ENCODE data around the gene HIVEP3.
A peak's percentile ranks its signal among the peaks of the same experiment; 100 is the strongest.

HIVEP3 gene

DNA sequence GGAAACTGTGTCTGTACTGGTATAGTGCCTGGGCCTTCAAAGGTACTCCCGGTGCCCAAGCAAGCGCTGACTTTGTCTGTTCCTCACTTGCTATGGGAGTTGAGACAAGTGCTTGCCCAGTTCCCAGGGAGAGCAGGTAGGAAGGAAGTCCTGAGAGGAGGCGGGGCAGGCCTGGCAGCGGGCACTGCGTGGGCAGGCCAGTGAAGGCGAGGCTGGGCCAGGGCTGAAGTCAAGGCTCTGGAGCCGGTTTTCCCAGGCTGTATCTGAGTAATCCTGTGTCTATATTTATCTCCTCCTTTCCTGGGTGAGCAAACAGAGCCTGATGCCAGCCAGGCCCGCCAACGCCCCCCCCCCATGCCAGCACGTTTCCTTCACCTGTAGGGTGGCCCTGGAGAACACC is 418.3 kb downstream of the HIVEP3 start:
- Histone ChIP-seq H3K4me1 (ENCODE audit: control insufficient read depth, low read depth, low read length) (peaks cover 10% of the 10 kb centered on the region), H4K8ac (ENCODE audit: low read depth, low read length) (no peak overlapping the region), H2BK120ac (ENCODE audit: low read depth, low read length) (peak overlapping the region; percentile 23), H2AK5ac (ENCODE audit: low read length) (peak overlapping the region; percentile 91), H3K4ac (ENCODE audit: low read depth, low read length) (peak overlapping the region; percentile 76), H3K18ac (ENCODE audit: low read length) (peak overlapping the region; percentile 62), H3K56ac (ENCODE audit: low read length) (peak overlapping the region; percentile 57), H3K27ac (ENCODE audit: low read depth, low read length) (peak overlapping the region; percentile 41), H3K27me3 (ENCODE audit: insufficient read depth, low read length, poor library complexity) (no peaks in the 10 kb centered on the region), H3K4me3 (ENCODE audit: low read length) (no peak overlapping the region), H4K5ac (ENCODE audit: low read length) (no peak overlapping the region), H3K36me3 (ENCODE audit: control insufficient read depth, insufficient read depth, low read length) (no peaks in the 10 kb centered on the region), H3K79me2 (ENCODE audit: control insufficient read depth, insufficient read depth, low read length) (no peaks in the 10 kb centered on the region), H2BK15ac (replicated peaks; ENCODE audit: low read depth) (no peak overlapping the region), H2BK5ac (ENCODE audit: low read length) (peak overlapping the region; percentile 90), H3K79me1 (ENCODE audit: low read length) (no peaks in the 10 kb centered on the region), H3K9ac (ENCODE audit: low read length) (no peak overlapping the region), H3K4me2 (ENCODE audit: low read length) (no peak overlapping the region), H3K23ac (ENCODE audit: low read length) (no peak overlapping the region)
- no CpG with 5 or more reads among the region's 10 CpGs for WGBS (ENCODE audit: extremely low coverage, insufficient coverage, low lambda C conversion rate)
- no peak for DNase-seq

DNA sequence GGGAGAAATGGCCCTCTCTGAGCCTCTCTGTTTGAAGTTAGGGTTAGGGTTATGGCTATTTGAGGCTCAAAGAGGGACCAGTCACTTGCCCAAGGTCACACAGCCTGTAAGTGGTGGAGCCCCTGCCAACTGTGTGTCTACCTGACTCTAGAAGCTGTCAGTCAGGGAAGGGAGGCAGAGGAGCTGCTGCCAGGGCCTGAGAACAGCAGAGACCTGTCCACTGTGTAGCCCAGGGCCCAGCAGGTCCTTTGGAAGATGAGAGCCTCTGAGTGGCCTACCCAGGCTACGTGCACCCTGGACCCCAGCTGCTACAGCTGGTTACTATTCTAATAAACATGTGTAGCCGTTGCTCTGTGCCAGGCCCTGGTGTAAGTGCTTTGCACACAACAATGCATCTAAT is 419.1 kb downstream of the HIVEP3 start:
- Histone ChIP-seq H2BK120ac (ENCODE audit: low read depth, low read length) (no peak overlapping the region), H3K27me3 (ENCODE audit: insufficient read depth, low read length, poor library complexity) (no peaks in the 10 kb centered on the region), H2BK15ac (replicated peaks; ENCODE audit: low read depth) (no peak overlapping the region), H3K23ac (ENCODE audit: low read length) (no peak overlapping the region), H3K36me3 (ENCODE audit: control insufficient read depth, insufficient read depth, low read length) (no peaks in the 10 kb centered on the region), H3K56ac (ENCODE audit: low read length) (no peak overlapping the region), H3K4me2 (ENCODE audit: low read length) (no peak overlapping the region), H3K9ac (ENCODE audit: low read length) (no peak overlapping the region), H3K4me3 (ENCODE audit: low read length) (no peak overlapping the region), H3K79me2 (ENCODE audit: control insufficient read depth, insufficient read depth, low read length) (no peaks in the 10 kb centered on the region), H3K18ac (ENCODE audit: low read length) (no peak overlapping the region), H4K5ac (ENCODE audit: low read length) (no peak overlapping the region), H3K4ac (ENCODE audit: low read depth, low read length) (no peak overlapping the region), H3K79me1 (ENCODE audit: low read length) (no peaks in the 10 kb centered on the region), H3K27ac (ENCODE audit: low read depth, low read length) (no peak overlapping the region), H2BK5ac (ENCODE audit: low read length) (no peak overlapping the region), H4K8ac (ENCODE audit: low read depth, low read length) (no peak overlapping the region), H3K4me1 (ENCODE audit: control insufficient read depth, low read depth, low read length) (peaks cover 13% of the 10 kb centered on the region), H2AK5ac (ENCODE audit: low read length) (no peak overlapping the region)
- no CpG with 5 or more reads among the region's 2 CpGs for WGBS (ENCODE audit: extremely low coverage, insufficient coverage, low lambda C conversion rate)
- DNase-seq = no peak

DNA sequence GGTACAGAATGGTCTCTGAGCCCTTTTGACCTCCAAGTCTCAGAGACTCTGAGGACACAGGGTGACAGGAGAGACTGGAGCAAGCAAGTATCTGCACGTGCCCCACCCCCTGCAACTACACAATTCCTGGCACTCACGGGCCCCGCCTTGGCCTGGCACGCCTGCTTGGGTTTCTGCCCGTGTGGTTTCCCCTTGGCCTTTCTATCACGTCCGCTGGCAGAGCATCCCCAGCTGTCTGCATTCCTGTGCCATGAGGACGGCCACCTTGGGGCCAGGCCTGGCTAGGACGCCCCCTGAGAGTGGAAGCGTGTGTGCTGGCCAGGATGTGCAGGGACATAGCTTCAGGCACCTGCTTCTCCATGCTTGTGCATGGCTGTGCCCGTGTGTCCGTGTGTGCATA is 419.9 kb downstream of the HIVEP3 start:
- H3K18ac ChIP-seq (ENCODE audit: low read length) = no peak overlapping the region
- H3K4ac ChIP-seq (ENCODE audit: low read depth, low read length) = no peak overlapping the region
- no peaks in the 10 kb centered on the region for H3K27me3 ChIP-seq (ENCODE audit: insufficient read depth, low read length, poor library complexity)
- no peaks in the 10 kb centered on the region for H3K79me2 ChIP-seq (ENCODE audit: control insufficient read depth, insufficient read depth, low read length)
- no peak overlapping the region for H3K4me2 ChIP-seq (ENCODE audit: low read length)
- no peak overlapping the region for H2BK5ac ChIP-seq (ENCODE audit: low read length)
- H3K36me3 ChIP-seq (ENCODE audit: control insufficient read depth, insufficient read depth, low read length) = no peaks in the 10 kb centered on the region
- no peak overlapping the region for H3K4me3 ChIP-seq (ENCODE audit: low read length)
- no peak overlapping the region for H4K8ac ChIP-seq (ENCODE audit: low read depth, low read length)
- no peak for DNase-seq
- no peak overlapping the region for H2AK5ac ChIP-seq (ENCODE audit: low read length)
- peak overlapping the region; percentile 35 for H3K56ac ChIP-seq (ENCODE audit: low read length)
- H3K23ac ChIP-seq (ENCODE audit: low read length) = no peak overlapping the region
- H3K27ac ChIP-seq (ENCODE audit: low read depth, low read length) = no peak overlapping the region
- H2BK15ac ChIP-seq (replicated peaks; ENCODE audit: low read depth) = no peak overlapping the region
- H2BK120ac ChIP-seq (ENCODE audit: low read depth, low read length) = no peak overlapping the region
- no CpG with 5 or more reads among the region's 12 CpGs for WGBS (ENCODE audit: extremely low coverage, insufficient coverage, low lambda C conversion rate)
- no peak overlapping the region for H4K5ac ChIP-seq (ENCODE audit: low read length)
- H3K9ac ChIP-seq (ENCODE audit: low read length) = no peak overlapping the region
- no peaks in the 10 kb centered on the region for H3K79me1 ChIP-seq (ENCODE audit: low read length)
- peaks cover 13% of the 10 kb centered on the region for H3K4me1 ChIP-seq (ENCODE audit: control insufficient read depth, low read depth, low read length)

DNA sequence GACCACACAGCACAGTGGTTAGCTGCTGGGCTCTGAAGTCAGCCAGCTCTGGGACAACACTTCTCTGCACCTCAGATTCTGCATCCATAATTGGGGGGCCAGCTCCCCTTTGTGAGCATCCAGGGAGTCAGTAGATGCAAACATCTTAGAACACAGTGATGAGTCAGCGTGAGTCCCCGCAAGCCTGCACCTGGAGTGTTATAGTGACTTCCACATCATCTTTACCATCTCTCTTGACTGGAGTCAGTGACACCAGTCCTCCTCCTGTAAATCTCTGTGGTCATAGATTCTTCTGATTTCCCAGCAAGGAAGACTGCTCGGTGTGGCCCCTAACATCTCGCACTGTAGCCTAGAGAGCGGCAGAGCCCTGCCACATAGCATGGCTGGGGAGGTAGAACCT is 420.3 kb downstream of the HIVEP3 start:
- Histone ChIP-seq H3K23ac (ENCODE audit: low read length) (no peak overlapping the region), H2BK120ac (ENCODE audit: low read depth, low read length) (no peak overlapping the region), H3K27me3 (ENCODE audit: insufficient read depth, low read length, poor library complexity) (no peaks in the 10 kb centered on the region), H4K5ac (ENCODE audit: low read length) (no peak overlapping the region), H3K4ac (ENCODE audit: low read depth, low read length) (no peak overlapping the region), H3K9ac (ENCODE audit: low read length) (no peak overlapping the region), H3K4me3 (ENCODE audit: low read length) (no peak overlapping the region), H2BK15ac (replicated peaks; ENCODE audit: low read depth) (no peak overlapping the region), H3K56ac (ENCODE audit: low read length) (no peak overlapping the region), H3K4me2 (ENCODE audit: low read length) (no peak overlapping the region), H3K27ac (ENCODE audit: low read depth, low read length) (no peak overlapping the region), H2AK5ac (ENCODE audit: low read length) (no peak overlapping the region), H3K79me2 (ENCODE audit: control insufficient read depth, insufficient read depth, low read length) (no peaks in the 10 kb centered on the region), H4K8ac (ENCODE audit: low read depth, low read length) (no peak overlapping the region), H3K79me1 (ENCODE audit: low read length) (no peaks in the 10 kb centered on the region), H3K4me1 (ENCODE audit: control insufficient read depth, low read depth, low read length) (peaks cover 13% of the 10 kb centered on the region), H2BK5ac (ENCODE audit: low read length) (peak overlapping the region; percentile 20), H3K18ac (ENCODE audit: low read length) (no peak overlapping the region), H3K36me3 (ENCODE audit: control insufficient read depth, insufficient read depth, low read length) (no peaks in the 10 kb centered on the region)
- no CpG with 5 or more reads among the region's 5 CpGs for WGBS (ENCODE audit: extremely low coverage, insufficient coverage, low lambda C conversion rate)
- no peak for DNase-seq

DNA sequence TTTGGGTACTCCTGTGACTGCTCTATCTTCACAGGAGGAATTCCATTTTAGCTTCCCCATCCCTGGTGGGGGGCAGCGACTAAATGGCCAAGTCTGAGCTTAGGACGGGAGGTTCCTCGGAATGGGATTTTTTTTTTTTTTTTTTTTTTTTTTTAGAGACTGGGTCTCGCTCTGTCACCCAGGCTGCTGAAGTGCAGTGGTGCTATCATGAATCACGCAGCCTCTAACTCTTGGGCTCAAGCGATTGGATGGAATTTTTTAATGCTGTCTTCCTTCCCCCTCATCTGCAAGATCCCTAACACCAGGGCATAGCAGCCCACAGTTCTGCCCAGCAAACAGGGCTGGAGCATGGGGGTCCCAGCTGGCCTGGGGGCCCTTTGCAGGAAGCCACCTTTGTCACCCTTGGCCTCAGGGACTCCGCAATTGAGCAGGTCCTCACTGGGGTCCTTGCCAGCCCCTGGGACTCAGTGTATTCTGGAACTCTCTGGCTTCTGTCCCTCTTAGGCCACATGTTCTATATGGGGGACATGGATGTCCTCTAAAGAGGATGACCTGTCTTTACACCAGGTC is 421.2 kb downstream of the HIVEP3 start:
- no CpG with 5 or more reads among the region's 7 CpGs for WGBS (ENCODE audit: extremely low coverage, insufficient coverage, low lambda C conversion rate)
- Histone ChIP-seq H3K23ac (ENCODE audit: low read length) (no peak overlapping the region), H3K4me1 (ENCODE audit: control insufficient read depth, low read depth, low read length) (peaks cover 13% of the 10 kb centered on the region), H3K9ac (ENCODE audit: low read length) (no peak overlapping the region), H2BK120ac (ENCODE audit: low read depth, low read length) (no peak overlapping the region), H3K18ac (ENCODE audit: low read length) (no peak overlapping the region), H4K8ac (ENCODE audit: low read depth, low read length) (no peak overlapping the region), H3K27me3 (ENCODE audit: insufficient read depth, low read length, poor library complexity) (no peaks in the 10 kb centered on the region), H3K4ac (ENCODE audit: low read depth, low read length) (no peak overlapping the region), H3K79me2 (ENCODE audit: control insufficient read depth, insufficient read depth, low read length) (no peaks in the 10 kb centered on the region), H2AK5ac (ENCODE audit: low read length) (no peak overlapping the region), H3K27ac (ENCODE audit: low read depth, low read length) (no peak overlapping the region), H2BK15ac (replicated peaks; ENCODE audit: low read depth) (no peak overlapping the region), H3K4me3 (ENCODE audit: low read length) (no peak overlapping the region), H3K4me2 (ENCODE audit: low read length) (no peak overlapping the region), H2BK5ac (ENCODE audit: low read length) (peak overlapping the region; percentile 33), H3K79me1 (ENCODE audit: low read length) (no peaks in the 10 kb centered on the region), H3K36me3 (ENCODE audit: control insufficient read depth, insufficient read depth, low read length) (no peaks in the 10 kb centered on the region), H3K56ac (ENCODE audit: low read length) (peak overlapping the region; percentile 87), H4K5ac (ENCODE audit: low read length) (no peak overlapping the region)
- DNase-seq = no peak

DNA sequence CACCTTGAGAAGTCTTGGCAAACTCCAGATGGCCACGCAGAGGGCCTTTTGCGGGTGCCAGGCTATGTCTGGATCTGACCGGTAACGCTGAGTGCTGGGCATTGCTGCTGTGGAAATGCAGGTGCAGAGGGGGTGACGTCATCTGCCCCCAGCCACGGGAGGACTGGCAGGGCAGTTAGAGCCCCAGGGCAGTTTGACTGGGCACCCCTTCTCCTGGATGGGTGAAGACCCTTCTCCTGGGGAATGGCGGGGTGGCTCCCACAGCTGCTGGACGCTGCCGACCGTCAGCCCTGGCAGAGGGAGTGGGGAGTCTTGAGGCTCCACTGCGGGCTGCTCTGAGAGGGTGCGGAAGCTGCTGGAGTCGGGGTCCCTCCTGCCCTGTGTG is 421.7 kb downstream of the HIVEP3 start:
- Histone ChIP-seq H2BK5ac (ENCODE audit: low read length) (no peak overlapping the region), H3K4me2 (ENCODE audit: low read length) (no peak overlapping the region), H3K18ac (ENCODE audit: low read length) (no peak overlapping the region), H3K27ac (ENCODE audit: low read depth, low read length) (no peak overlapping the region), H2BK120ac (ENCODE audit: low read depth, low read length) (no peak overlapping the region), H3K4me1 (ENCODE audit: control insufficient read depth, low read depth, low read length) (peaks cover 13% of the 10 kb centered on the region), H3K79me1 (ENCODE audit: low read length) (no peaks in the 10 kb centered on the region), H3K23ac (ENCODE audit: low read length) (peak overlapping the region; percentile 71), H3K36me3 (ENCODE audit: control insufficient read depth, insufficient read depth, low read length) (no peaks in the 10 kb centered on the region), H4K8ac (ENCODE audit: low read depth, low read length) (no peak overlapping the region), H3K4me3 (ENCODE audit: low read length) (no peak overlapping the region), H3K79me2 (ENCODE audit: control insufficient read depth, insufficient read depth, low read length) (no peaks in the 10 kb centered on the region), H3K9ac (ENCODE audit: low read length) (peak overlapping the region; percentile 65), H3K4ac (ENCODE audit: low read depth, low read length) (peak overlapping the region; percentile 94), H2AK5ac (ENCODE audit: low read length) (no peak overlapping the region), H2BK15ac (replicated peaks; ENCODE audit: low read depth) (no peak overlapping the region), H4K5ac (ENCODE audit: low read length) (no peak overlapping the region), H3K27me3 (ENCODE audit: insufficient read depth, low read length, poor library complexity) (no peaks in the 10 kb centered on the region), H3K56ac (ENCODE audit: low read length) (peak overlapping the region; percentile 87)
- WGBS (ENCODE audit: extremely low coverage, insufficient coverage, low lambda C conversion rate) = no CpG with 5 or more reads among the region's 13 CpGs
- no peak for DNase-seq
